Left cardiac atrium (tissue), 4 donors: Measurements from ENCODE around the gene TDRD6. TPM values are rescaled to one million over a fixed set of nuclear protein-coding genes. Genes with fewer than 3 reads are reported as not detected.
"Not testable (repeated sequence)": the region's sequence is repeated elsewhere in the genome, so short reads cannot be mapped to it uniquely, and the experiment has no call there.

ENCODE experiments used
- ATAC-seq, 2 donors: fragments of 200-7000 bp; cut with Tn5 transposase; one replicate each; pipeline ENCODE4 v1.9.1; 2020; ENCODE audit warnings: mild to moderate bottlenecking in 2 of 2, moderate library complexity in 2 of 2
- DNase-seq: peaks from one replicate; pipeline ENCODE4 v3.0.0-alpha.2; 2020
- intact Hi-C, 2 donors: fragments of 100-400 bp; cut with DNase I; formaldehyde crosslinking; loops; one replicate each; pipeline versions ENCODE4 v1.14.1 to v1.15.1; 2022 to 2023
- total RNA-seq, 2 donors: library from RNA; stranded (reverse); fragmentation: NEBNext Ultra II Directional; extraction: Animal tissue kit (Norgen Biotek cat#: 25700); gene quantifications; one replicate each; pipeline ENCODE4 v1.2.1, GENCODE V29; 2021
- donor health status: DM: no; HTN: yes; CAD: no.
- donor health status: DM: no; HTN: yes; CAD: no; lungs with severe emphysema.
- donor health status: DM: yes; HTN: yes; CAD: no.
- donor health status: Dilated cardiomyopathy.

The TDRD6 gene
- total RNA-seq, 2 donors from 2014 or later = 0.21 to 0.71 TPM

- intact Hi-C loops = no loop called here
- peak; percentile 74 to 86 for ATAC-seq
- DNase-seq = no peak
Observed at GRCh38 chr6:46734867-46735719, 47.4 kb downstream of the TDRD6 start, which contains the start of gene PLA2G7. PLA2G7 (minus strand) TSS chr6:46735375; CDS start chr6:46722891, 12,484 bp downstream.

- DNase-seq = no peak
- ATAC-seq = no peak
- intact Hi-C loops = no loop called here
Observed at GRCh38 chr6:46735720-46736031, 48.0 kb downstream of the TDRD6 start.

- DNase-seq = no peak
- intact Hi-C loops = no loop called here
- no peak for ATAC-seq
Observed at GRCh38 chr6:46736906-46737305, 49.2 kb downstream of the TDRD6 start.

GRCh38 chr6:46741482-46741881 lies 53.8 kb downstream of the TDRD6 start:
- ATAC-seq = no peak
- DNase-seq = no peak
- intact Hi-C loops = no loop called here

GRCh38 chr6:46741910-46742309 lies 54.2 kb downstream of the TDRD6 start:
- ATAC-seq (no peak), DNase-seq (no peak)
- intact Hi-C loops = no loop called here

GRCh38 chr6:46743425-46744158 lies 55.9 kb downstream of the TDRD6 start:
- ATAC-seq (no peak), DNase-seq (no peak)
- intact Hi-C loops = no loop called here

GRCh38 chr6:46744159-46744725 lies 56.6 kb downstream of the TDRD6 start:
- DNase-seq, ATAC-seq, intact Hi-C loops: not testable (repeated sequence)

GRCh38 chr6:46745973-46746372 lies 58.3 kb downstream of the TDRD6 start:
- intact Hi-C loops = no loop called here
- no peak for DNase-seq
- ATAC-seq = no peak

GRCh38 chr6:46746696-46747095 lies 59.0 kb downstream of the TDRD6 start, which contains the start of gene ANKRD66:
ANKRD66 (plus strand) TSS chr6:46746933; CDS start chr6:46751949, 5,016 bp downstream.
- ATAC-seq (peak in 1 of 2 donors; percentile 57), DNase-seq (no peak)
- intact Hi-C loops = no loop called here

GRCh38 chr6:46748940-46749503 lies 61.3 kb downstream of the TDRD6 start:
- DNase-seq = no peak
- intact Hi-C loops = no loop called here
- ATAC-seq = no peak

GRCh38 chr6:46749731-46750130 lies 62.0 kb downstream of the TDRD6 start:
- ATAC-seq (no peak), DNase-seq (no peak)
- intact Hi-C loops = no loop called here

- DNase-seq (no peak), ATAC-seq (no peak)
- intact Hi-C loops = no loop called here
Observed at GRCh38 chr6:46751658-46752057, 64.0 kb downstream of the TDRD6 start.

Other genes starting within 250 kb of the TDRD6 start
- gene RCAN2, start 196.4 kb upstream of the TDRD6 start, total RNA-seq = 100 to 1,000 TPM; 112 to 152 TPM
- 1 to 10 TPM; 3.7 to 5.4 TPM for gene CYP39A1, start 35.1 kb upstream of the TDRD6 start, total RNA-seq
- 10 to 100 TPM in 1 of 2 donors, 1 to 10 TPM in 1; 7.8 to 16.2 TPM for gene SLC25A27, start 34.9 kb upstream of the TDRD6 start, total RNA-seq
- under 1 TPM; 0.32 to 0.55 TPM for gene PLA2G7, start 47.5 kb downstream of the TDRD6 start, total RNA-seq
- gene ANKRD66, start 59.0 kb downstream of the TDRD6 start, total RNA-seq = not detected
- not detected for gene MEP1A, start 105.5 kb downstream of the TDRD6 start, total RNA-seq
- gene ADGRF5, start 234.1 kb downstream of the TDRD6 start, total RNA-seq = 10 to 100 TPM; 37.4 to 56.9 TPM